ENCODE measurements around the gene SIAH1.

DNA sequence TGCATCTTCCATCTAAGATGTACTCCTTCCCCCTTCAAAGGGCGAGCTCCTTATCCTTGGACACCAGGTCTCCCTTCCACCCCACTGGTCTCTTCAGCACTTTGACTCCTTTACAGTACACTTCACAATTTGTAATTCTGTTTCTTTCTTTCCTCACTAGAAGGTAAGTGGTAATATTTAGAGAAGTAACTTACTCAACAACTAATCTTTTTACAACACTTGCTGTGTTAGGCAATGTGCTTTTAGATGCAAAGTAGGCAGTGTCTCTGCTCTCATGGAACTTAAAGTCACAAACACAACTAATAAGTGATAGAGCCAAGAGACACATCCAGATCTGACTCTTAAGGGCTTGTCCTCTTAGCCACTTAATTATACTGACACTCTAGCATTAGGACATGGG, 6.4 kb downstream of the SIAH1 start:
- TF ChIP-seq KDM1A (IDR thresholded peaks at IDR 0.05; ENCODE audit: borderline replicate concordance), result no peak
- no peak for TF ChIP-seq SIN3A (IDR thresholded peaks at IDR 0.05; ENCODE audit: low read depth, low read length)
- TF ChIP-seq ELK1 (IDR thresholded peaks at IDR 0.05; ENCODE audit: low read depth, low read length), result no peak
- TF ChIP-seq POLR2AphosphoS5 (IDR thresholded peaks at IDR 0.05; ENCODE audit: low read length), result no peak
- TF ChIP-seq, protein P1, sequence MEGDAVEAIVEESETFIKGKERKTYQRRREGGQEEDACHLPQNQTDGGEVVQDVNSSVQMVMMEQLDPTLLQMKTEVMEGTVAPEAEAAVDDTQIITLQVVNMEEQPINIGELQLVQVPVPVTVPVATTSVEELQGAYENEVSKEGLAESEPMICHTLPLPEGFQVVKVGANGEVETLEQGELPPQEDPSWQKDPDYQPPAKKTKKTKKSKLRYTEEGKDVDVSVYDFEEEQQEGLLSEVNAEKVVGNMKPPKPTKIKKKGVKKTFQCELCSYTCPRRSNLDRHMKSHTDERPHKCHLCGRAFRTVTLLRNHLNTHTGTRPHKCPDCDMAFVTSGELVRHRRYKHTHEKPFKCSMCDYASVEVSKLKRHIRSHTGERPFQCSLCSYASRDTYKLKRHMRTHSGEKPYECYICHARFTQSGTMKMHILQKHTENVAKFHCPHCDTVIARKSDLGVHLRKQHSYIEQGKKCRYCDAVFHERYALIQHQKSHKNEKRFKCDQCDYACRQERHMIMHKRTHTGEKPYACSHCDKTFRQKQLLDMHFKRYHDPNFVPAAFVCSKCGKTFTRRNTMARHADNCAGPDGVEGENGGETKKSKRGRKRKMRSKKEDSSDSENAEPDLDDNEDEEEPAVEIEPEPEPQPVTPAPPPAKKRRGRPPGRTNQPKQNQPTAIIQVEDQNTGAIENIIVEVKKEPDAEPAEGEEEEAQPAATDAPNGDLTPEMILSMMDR (IDR thresholded peaks at IDR 0.05 in 2 of 3, conservative IDR thresholded peaks at IDR 0.05 in 1 of 3; ENCODE audit: control insufficient read depth in 2 of 3, extremely low read depth in 1 of 3, insufficient read depth in 1 of 3, low read depth in 3 of 3, low read length in 3 of 3), result no peak
- no peak for TF ChIP-seq ZNF24 (IDR thresholded peaks at IDR 0.05)
- TF ChIP-seq ZZZ3 (IDR thresholded peaks at IDR 0.05; ENCODE audit: control insufficient read depth, insufficient read length, low read depth), result no peak
- TF ChIP-seq MYC (IDR thresholded peaks at IDR 0.05; ENCODE audit: insufficient read depth, insufficient read length, insufficient replicate concordance, low read length, severe bottlenecking), result no peak
- no peak for TF ChIP-seq NRF1 (conservative IDR thresholded peaks at IDR 0.05; ENCODE audit: low read depth, low read length)
- TF ChIP-seq BMI1 (IDR thresholded peaks at IDR 0.05; ENCODE audit: borderline replicate concordance), result no peak
- no peak for TF ChIP-seq GATAD2B (conservative IDR thresholded peaks at IDR 0.05; ENCODE audit: low read depth)
- no peak for TF ChIP-seq CEBPB (IDR thresholded peaks at IDR 0.05; ENCODE audit: borderline replicate concordance in 1 of 2, low read depth in 2 of 2, low read length in 2 of 2)

All from GM12878 (cell line).